A549 (cell line): ENCODE data around the gene UBXN2A. TPM values are rescaled to one million over a fixed set of nuclear protein-coding genes. Genes with fewer than 3 reads are reported as not detected.

Experiments
- ATAC-seq, 2 experiments: fragments of 200-7000 bp in 1 of 2; fragments of >200 bp in 1 of 2; cut with Nextera tagmentation in 1 of 2; cut with Tn5 transposase in 1 of 2; 3 replicates each; pipeline versions ENCODE4 v1.8.0 to v1.9.1; 2018 to 2020; ENCODE audit warnings: mild to moderate bottlenecking in 1 of 2, moderate library complexity in 1 of 2
- CTCF ChIA-PET: fragments of 300-600 bp; sonication (Branson Sonifier 250); formaldehyde crosslinking; extraction: SDS; loops from one replicate; lab custom pipeline; 2021; ENCODE audit warnings: antibody characterized with exemption, inconsistent platforms; lab: Yijun Ruan, JAX
- POLR2A ChIA-PET: fragments of 350-600 bp; formaldehyde crosslinking; extraction: SDS; loops from one replicate; lab custom pipeline; 2021; ENCODE audit warnings: antibody characterized with exemption, inconsistent platforms; lab: Yijun Ruan, JAX
- DNase-seq, 2 experiments: peaks; one replicate each; pipeline versions ENCODE4 v3.0.0 to v3.0.0-alpha.2; 2011 to 2016; ENCODE audit warnings: low read depth in 1 of 2, low spot score in 1 of 2
- FAIRE-seq: peaks from 2 replicates; lab custom pipeline; 2011; peaks lifted over from hg19 to GRCh38; lab: Jason Lieb, UNC
- H3K27ac ChIP-seq, 2 experiments: fragments of >200 bp; sonication (Bioruptor Twin); formaldehyde crosslinking; 3 replicates each; pipeline ENCODE4 v1.5.1; 2016 to 2017
- H3K4me1 ChIP-seq: fragments of >200 bp; sonication (Bioruptor Twin); formaldehyde crosslinking; 3 replicates; pipeline ENCODE4 v1.6.1; 2016
- H3K4me2 ChIP-seq: fragments of >200 bp; sonication (Bioruptor Twin); formaldehyde crosslinking; 3 replicates; pipeline ENCODE4 v1.6.1; 2016
- H3K4me3 ChIP-seq: fragments of >200 bp; sonication (Bioruptor Twin); formaldehyde crosslinking; 3 replicates; pipeline ENCODE4 v1.5.1; 2016
- H3K9me3 ChIP-seq: fragments of >200 bp; sonication (Bioruptor Twin); formaldehyde crosslinking; 3 replicates; pipeline ENCODE4 v1.6.1; 2016
- BHLHE40 ChIP-seq: IDR thresholded peaks from 2 replicates; pipeline ENCODE4 v1.6.1; 2012; ENCODE audit warnings: low read depth, low read length, inconsistent platforms
- ELK1 ChIP-seq: fragments of 150-350 bp; IDR thresholded peaks from 2 replicates; pipeline ENCODE4 v1.6.1; 2014; ENCODE audit warnings: low read depth, mild to moderate bottlenecking, low read length
- FOSB ChIP-seq: fragments of 250-450 bp; sonication (Bioruptor Pico); IDR thresholded peaks from 2 replicates; pipeline ENCODE4 v1.5.0; 2020; ENCODE audit warnings: mild to moderate bottlenecking, moderate library complexity
- HEYL ChIP-seq: fragments of 250-450 bp; sonication (Bioruptor Pico); IDR thresholded peaks from 2 replicates; pipeline ENCODE4 v1.8.0; 2021; ENCODE audit warnings: mild to moderate bottlenecking, moderate library complexity
- HMGXB4 ChIP-seq: fragments of 250-450 bp; sonication (Bioruptor Pico); IDR thresholded peaks from 2 replicates; pipeline ENCODE4 v1.5.0; 2021; ENCODE audit warnings: mild to moderate bottlenecking, moderate library complexity, borderline replicate concordance
- JUN ChIP-seq, 2 experiments: fragments of >200 bp; sonication (Bioruptor Twin); formaldehyde crosslinking; IDR thresholded peaks; 2 replicates in 1 of 2; 3 replicates in 1 of 2; pipeline ENCODE4 v1.6.1; 2016 to 2017
- JUNB ChIP-seq: fragments of >200 bp; sonication (Bioruptor Twin); formaldehyde crosslinking; IDR thresholded peaks from 2 replicates; pipeline ENCODE4 v1.6.1; 2016
- MAFK ChIP-seq: fragments of 450-650 bp; IDR thresholded peaks from 2 replicates; pipeline ENCODE4 v1.6.1; 2014; ENCODE audit not compliant: partially characterized antibody
- PHF8 ChIP-seq: fragments of 200-600 bp; sonication (generic); IDR thresholded peaks from 2 replicates; pipeline ENCODE4 v1.6.1; 2016; ENCODE audit warnings: low read depth, mild to moderate bottlenecking, antibody characterized with exemption, moderate library complexity, borderline replicate concordance
- RAD21 ChIP-seq, 2 experiments: fragments of >200 bp in 1 of 2; sonication (Bioruptor Twin) in 1 of 2; formaldehyde crosslinking in 1 of 2; IDR thresholded peaks in 1 of 2; conservative IDR thresholded peaks in 1 of 2; 2 replicates in 1 of 2; 3 replicates in 1 of 2; pipeline ENCODE4 v1.6.1; 2012 to 2018; ENCODE audit warnings: inconsistent platforms in 1 of 2
- REST ChIP-seq: fragments of 200-600 bp; sonication (generic); IDR thresholded peaks from 2 replicates; pipeline ENCODE4 v1.6.1; 2016; ENCODE audit warnings: antibody characterized with exemption, mild to moderate bottlenecking, moderate library complexity
- SMC3 ChIP-seq: fragments of >200 bp; sonication (Bioruptor Twin); formaldehyde crosslinking; IDR thresholded peaks from 3 replicates; pipeline ENCODE4 v1.6.1; 2018; ENCODE audit warnings: inconsistent platforms
- USF2 ChIP-seq: fragments of 450-650 bp; IDR thresholded peaks from 2 replicates; pipeline ENCODE4 v1.6.1; 2014; ENCODE audit warnings: antibody characterized with exemption
- ZFP36 ChIP-seq: fragments of 450-650 bp; IDR thresholded peaks from 2 replicates; pipeline ENCODE4 v1.6.1; 2014; ENCODE audit warnings: borderline replicate concordance; ENCODE audit not compliant: partially characterized antibody
- ZSCAN20 ChIP-seq: fragments of 250-450 bp; sonication (Bioruptor Pico); IDR thresholded peaks from 2 replicates; pipeline ENCODE4 v1.8.0; 2022; ENCODE audit warnings: mild to moderate bottlenecking, moderate library complexity
- WGBS: methylation state at CpG from one replicate; pipeline ENCODE4 v1.1.6; 2017; ENCODE audit errors: missing lambda C conversion rate; 5-methylcytosine and 5-hydroxymethylcytosine counted together
- polyA plus RNA-seq, 4 experiments: library from polyadenylated mRNA; depleted of rRNA in 3 of 4; stranded (reverse); fragments of >200 nt; fragmentation: RNase III in 1 of 4; extraction: RNeasy Plus Mini Kit Qiagen cat#74134 plus additional on column Dnase treatment in 1 of 4; gene quantifications; 2 replicates in 3 of 4; 3 replicates in 1 of 4; pipeline ENCODE4 v1.2.3, GENCODE V29; 2011 to 2017

The UBXN2A gene
- polyA plus RNA-seq, 2 of the 4 experiments (the other 2 are of a cell fraction), result 13.7 to 25.4 TPM

GRCh38 chr2:23940718-23941620 lies 706 bp downstream of the UBXN2A start:
- Histone ChIP-seq H3K4me1 (peaks cover 25% of the 10 kb centered on the region), H3K4me2 (peak overlapping the region; percentile 76), H3K4me3 (peak overlapping the region; percentile 63), H3K9me3 (no peaks in the 10 kb centered on the region), H3K27ac (peak overlapping the region; percentile 96 to 98)
- WGBS, result 3% methylated on average over 26 of the region's 46 CpGs
- DNase-seq, result peak; percentile 46 to 53
- no peak for FAIRE-seq
- ChIA-PET CTCF (interaction anchor here (0.6 to 6.0 kb wide), 8 partner anchors 11 to 362 kb away, joined by 3 to 37 read pairs (median 3); partner anchors contain the start of gene ATAD2B), POLR2A (interaction anchor here (0.7 to 4.5 kb wide), 5 partner anchors 11 to 419 kb away, joined by 3 to 43 read pairs (median 4); partner anchors contain the start of genes ATAD2B, ITSN2, TP53I3 and WDCP)
- no peak for TF ChIP-seq BHLHE40
- peak; percentile 23; the same call in 1 of the 2 replicates for TF ChIP-seq PHF8
- peak; percentile 62 to 73 for ATAC-seq

- H3K27ac ChIP-seq, result peak overlapping the region in 1 of 2 experiments; percentile 27; a peak in 2 of 6 replicates
- POLR2A ChIA-PET, result interaction anchor here (4.5 kb wide), 1 partner anchor 15 kb away, joined by 43 read pairs; the partner anchor contains the start of gene ATAD2B
- peak overlapping the region; percentile 63; the same call in 2 of the 3 replicates for H3K4me3 ChIP-seq
- no peak for ATAC-seq
- peaks cover 25% of the 10 kb centered on the region for H3K4me1 ChIP-seq
- CTCF ChIA-PET, result interaction anchor here (0.6 to 1.4 kb wide), 6 partner anchors 11 to 276 kb away, joined by 3 to 6 read pairs (median 3); partner anchors contain the start of gene ATAD2B
- FAIRE-seq, result no peak
- WGBS, result 81% methylated on average over 8 of the region's 8 CpGs
- DNase-seq, result no peak
- peak overlapping the region; percentile 76 for H3K4me2 ChIP-seq
- no peak for TF ChIP-seq SMC3
- no peak for TF ChIP-seq FOSB (CRISPR knock-in tag)
- no peak for TF ChIP-seq MAFK
- TF ChIP-seq HMGXB4 (CRISPR knock-in tag), result no peak
- TF ChIP-seq, all 56 proteins: peak for 0
- H3K9me3 ChIP-seq, result no peaks in the 10 kb centered on the region
Observed at GRCh38 chr2:23941644-23942043, 1.4 kb downstream of the UBXN2A start.

- TF ChIP-seq RAD21 (conservative IDR thresholded peaks at IDR 0.05 in 1 of 2, IDR thresholded peaks at IDR 0.05 in 1 of 2) (no peak), USF2 (no peak), HMGXB4 (CRISPR knock-in tag) (no peak), ZFP36 (no peak), ELK1 (no peak), HEYL (CRISPR knock-in tag) (no peak), JUNB (no peak), JUN (IDR thresholded peaks at IDR 0.05) (no peak), REST (no peak), ZSCAN20 (no peak)
- H3K9me3 ChIP-seq, result no peaks in the 10 kb centered on the region
- no peak overlapping the region for H3K4me2 ChIP-seq
- no peak overlapping the region for H3K27ac ChIP-seq
- ChIA-PET CTCF (interaction anchor here (2.3 kb wide), 1 partner anchor 140 kb away, joined by 7 read pairs; the partner anchor contains the start of gene TP53I3), POLR2A (no interaction called here)
- H3K4me1 ChIP-seq, result peaks cover 25% of the 10 kb centered on the region
- no peak for DNase-seq
- no peak for ATAC-seq
- H3K4me3 ChIP-seq, result no peak overlapping the region
- FAIRE-seq, result no peak
- 97% methylated on average over 11 of the region's 11 CpGs for WGBS
Observed at GRCh38 chr2:23943666-23944065, 3.4 kb downstream of the UBXN2A start.
